HepG2 (cell line): ENCODE data around the gene PGAP3. TPM values are rescaled to one million over a fixed set of nuclear protein-coding genes. Genes with fewer than 3 reads are reported as not detected.

Source experiments
- ARHGAP35 ChIP-seq: sonication (generic); formaldehyde crosslinking; IDR thresholded peaks from 2 replicates; pipeline ENCODE4 v1.9.0; 2022; ENCODE audit warnings: mild to moderate bottlenecking, inconsistent platforms, moderate library complexity, missing genetic modification reagents, borderline replicate concordance
- ARID3A ChIP-seq: IDR thresholded peaks from 2 replicates; pipeline ENCODE4 v1.6.1; 2012; ENCODE audit warnings: low read depth, low read length, improper control_type of control experiment
- BRD4 ChIP-seq: sonication (generic); formaldehyde crosslinking; IDR thresholded peaks from 2 replicates; pipeline ENCODE4 v1.4.0; 2020; ENCODE audit warnings: missing genetic modification reagents
- CBFB ChIP-seq: sonication (generic); formaldehyde crosslinking; IDR thresholded peaks from 2 replicates; pipeline ENCODE4 v1.4.0; 2020; ENCODE audit warnings: missing genetic modification reagents
- FOXA1 ChIP-seq, 2 experiments: fragments of 450-650 bp in 1 of 2; sonication (generic) in 1 of 2; formaldehyde crosslinking in 1 of 2; IDR thresholded peaks; 2 replicates each; pipeline versions ENCODE4 v1.4.0 to v1.6.1; 2016 to 2020; ENCODE audit warnings: missing genetic modification reagents in 1 of 2
- FUBP1 ChIP-seq: sonication (generic); formaldehyde crosslinking; IDR thresholded peaks from 2 replicates; pipeline ENCODE4 v1.5.1; 2020; ENCODE audit warnings: missing genetic modification reagents, mild to moderate bottlenecking, borderline replicate concordance
- GFI1 ChIP-seq: sonication (generic); formaldehyde crosslinking; IDR thresholded peaks from 2 replicates; pipeline ENCODE4 v1.5.0; 2020; ENCODE audit warnings: missing genetic modification reagents, mild to moderate bottlenecking, borderline replicate concordance
- HNF4G ChIP-seq, 2 experiments: sonication (generic) in 1 of 2; formaldehyde crosslinking in 1 of 2; IDR thresholded peaks; 2 replicates each; pipeline versions ENCODE4 v1.4.0 to v1.6.1; 2011 to 2020; ENCODE audit warnings: borderline replicate concordance in 2 of 2, low read depth in 2 of 2, mild to moderate bottlenecking in 2 of 2, low read length in 1 of 2, missing genetic modification reagents in 1 of 2, moderate library complexity in 1 of 2
- KLF11 ChIP-seq: IDR thresholded peaks from 2 replicates; pipeline ENCODE4 v1.6.1; 2016; ENCODE audit warnings: missing compliant biosample characterization
- NR2F6 ChIP-seq, 2 experiments: IDR thresholded peaks; 2 replicates each; pipeline ENCODE4 v1.6.1; 2016; ENCODE audit warnings: antibody characterized with exemption in 1 of 2, mild to moderate bottlenecking in 1 of 2
- REL ChIP-seq: sonication (generic); formaldehyde crosslinking; conservative IDR thresholded peaks from 2 replicates; pipeline ENCODE4 v1.8.0; 2022; ENCODE audit warnings: mild to moderate bottlenecking, missing genetic modification reagents, moderate library complexity
- RNF219 ChIP-seq: sonication (generic); formaldehyde crosslinking; IDR thresholded peaks from 2 replicates; pipeline ENCODE4 v1.5.0; 2020; ENCODE audit warnings: mild to moderate bottlenecking, missing genetic modification reagents
- SNAPC4 ChIP-seq: sonication (generic); formaldehyde crosslinking; IDR thresholded peaks from 2 replicates; pipeline ENCODE4 v1.4.0; 2020; ENCODE audit warnings: mild to moderate bottlenecking, missing genetic modification reagents
- SSRP1 ChIP-seq: IDR thresholded peaks from 2 replicates; pipeline ENCODE4 v1.6.1; 2016; ENCODE audit warnings: control low read depth
- ZNF326 ChIP-seq: sonication (generic); formaldehyde crosslinking; IDR thresholded peaks from 2 replicates; pipeline ENCODE4 v1.4.0; 2020; ENCODE audit warnings: missing genetic modification reagents, borderline replicate concordance
- ZNF543 ChIP-seq: sonication (generic); formaldehyde crosslinking; IDR thresholded peaks from 2 replicates; pipeline ENCODE4 v1.4.0; 2020; ENCODE audit warnings: mild to moderate bottlenecking, missing genetic modification reagents
- ZNF547 ChIP-seq: sonication (generic); formaldehyde crosslinking; IDR thresholded peaks from 2 replicates; pipeline ENCODE4 v1.5.1; 2020; ENCODE audit warnings: mild to moderate bottlenecking, missing genetic modification reagents
- polyA plus RNA-seq, 8 experiments: library from polyadenylated mRNA; depleted of rRNA in 3 of 8; stranded (reverse) in 7 of 8; unstranded in 1 of 8; fragments of >200 nt; fragmentation: Illumina TruSeq in 4 of 8; extraction: Trizol in 4 of 8; gene quantifications; 2 replicates each; pipeline versions ENCODE4 v1.2.1 to v1.2.3, GENCODE V29; 2011 to 2016; ENCODE audit warnings: low read depth in 4 of 8, missing spikeins in 1 of 8, mixed read lengths in 1 of 8; ENCODE audit not compliant: insufficient read depth in 1 of 8
- total RNA-seq, 5 experiments: library from RNA; depleted of rRNA; stranded (reverse); fragments of >200 nt; fragmentation: Illumina TruSeq; extraction: Trizol; gene quantifications; 2 replicates each; pipeline ENCODE4 v1.2.3, GENCODE V29; 2016; ENCODE audit warnings: low read depth in 1 of 5

The PGAP3 gene
- total and polyA plus RNA-seq, 2 of the 13 experiments (the other 11 are each of a cell fraction or from before 2014, with no cell fraction given), result 11.9 to 14.6 TPM

GRCh38 chr17:39687101-39687545 is 734 bp downstream of the PGAP3 start (continued):
- 0 out of 2 replicates have a peak, but pooled peaks have one; percentile 37 for TF ChIP-seq FUBP1
- no peak for TF ChIP-seq BRD4 (CRISPR knock-in tag)
- 0 out of 2 replicates have a peak, but pooled peaks have one; percentile 47 for TF ChIP-seq CBFB (CRISPR knock-in tag)
- TF ChIP-seq HNF4G (IDR thresholded peaks at IDR 0.05; ENCODE audit: borderline replicate concordance, low read depth, low read length), result peak; percentile 87
- TF ChIP-seq HNF4G (CRISPR knock-in tag; IDR thresholded peaks at IDR 0.05; ENCODE audit: borderline replicate concordance, low read depth), result peak; percentile 72
- no peak for TF ChIP-seq GFI1
- TF ChIP-seq NR2F6 (IDR thresholded peaks at IDR 0.05), result peak; percentile 62
- TF ChIP-seq NR2F6 (CRISPR knock-in tag; IDR thresholded peaks at IDR 0.05), result peak; percentile 34; the same call in 1 of the 2 replicates
- no peak for TF ChIP-seq ARHGAP35 (CRISPR knock-in tag)
- TF ChIP-seq RNF219 (CRISPR knock-in tag), result 0 out of 2 replicates have a peak, but pooled peaks have one; percentile 65
- TF ChIP-seq FOXA1 (IDR thresholded peaks at IDR 0.05), result no peak
- TF ChIP-seq FOXA1 (CRISPR knock-in tag; IDR thresholded peaks at IDR 0.05), result peak; percentile 33; the same call in 1 of the 2 replicates
- TF ChIP-seq SSRP1 (CRISPR knock-in tag), result no peak
- TF ChIP-seq ZNF326 (CRISPR knock-in tag), result no peak
- no peak for TF ChIP-seq ZNF547 (CRISPR knock-in tag)
- TF ChIP-seq KLF11 (CRISPR knock-in tag), result no peak; the same call in 1 of the 2 replicates
- no peak for TF ChIP-seq REL (CRISPR knock-in tag)
- no peak for TF ChIP-seq ZNF543 (CRISPR knock-in tag)
- TF ChIP-seq SNAPC4 (CRISPR knock-in tag), result peak; percentile 46; the same call in 1 of the 2 replicates
- no peak for TF ChIP-seq ARID3A
